ENCODE measurements around the gene ITPA. TPM values are rescaled to one million over a fixed set of nuclear protein-coding genes. Genes with fewer than 3 reads are reported as not detected.

ITPA gene
- total and polyA plus RNA-seq, 9 donors, result 43.5 to 52.5 (median 48.3) TPM

DNA sequence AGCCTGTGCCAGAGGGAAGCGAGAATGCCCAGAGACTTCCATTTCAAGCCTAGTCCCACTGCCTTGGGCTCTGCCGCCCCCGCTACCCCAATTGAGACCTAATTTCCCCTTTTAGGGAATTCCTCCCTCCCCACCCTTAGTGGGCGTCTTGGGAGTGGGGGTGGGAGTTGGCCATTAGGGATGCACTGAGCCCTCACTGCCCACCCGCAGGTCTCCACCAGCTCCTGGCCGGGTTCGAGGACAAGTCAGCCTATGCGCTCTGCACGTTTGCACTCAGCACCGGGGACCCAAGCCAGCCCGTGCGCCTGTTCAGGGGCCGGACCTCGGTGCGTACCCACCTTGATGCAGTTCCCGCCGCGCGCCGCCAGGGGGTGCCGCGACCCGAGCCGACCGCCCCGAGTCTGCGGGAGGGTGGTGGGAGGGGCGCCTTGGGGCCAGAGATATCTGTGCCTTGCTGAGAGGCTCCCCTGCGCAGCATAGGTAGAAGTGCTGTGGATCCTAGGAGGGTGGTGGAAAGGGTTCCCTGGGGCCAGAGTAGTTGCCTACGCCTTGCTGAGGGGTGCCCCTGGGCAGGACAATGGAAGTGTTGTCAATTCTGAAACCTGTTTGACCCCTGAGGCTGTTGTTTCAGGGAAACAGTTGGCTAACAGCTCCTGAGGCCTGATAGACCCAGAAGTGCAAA lies 9.2 kb downstream of the ITPA start:
- no peaks in the 10 kb centered on the region for H3K9me3 ChIP-seq (replicated peaks; ENCODE audit: control insufficient read depth, low read depth, low read length)
- peaks cover 12% of the 10 kb centered on the region for H3K4me1 ChIP-seq (ENCODE audit: control insufficient read depth, insufficient read depth, low read length)
- no peak overlapping the region for H3K4me3 ChIP-seq (ENCODE audit: low read length)
- H3K27ac ChIP-seq (ENCODE audit: low read length), result no peak overlapping the region
- DNase-seq, result no peak
- H3K36me3 ChIP-seq (ENCODE audit: control insufficient read depth, insufficient read depth, low read length), result peaks cover 43% of the 10 kb centered on the region
- H3K27me3 ChIP-seq (ENCODE audit: control insufficient read depth, insufficient read depth, low read length), result no peaks in the 10 kb centered on the region
- 14% methylated on average over 23 of the region's 30 CpGs for WGBS (ENCODE audit: insufficient coverage)

DNA sequence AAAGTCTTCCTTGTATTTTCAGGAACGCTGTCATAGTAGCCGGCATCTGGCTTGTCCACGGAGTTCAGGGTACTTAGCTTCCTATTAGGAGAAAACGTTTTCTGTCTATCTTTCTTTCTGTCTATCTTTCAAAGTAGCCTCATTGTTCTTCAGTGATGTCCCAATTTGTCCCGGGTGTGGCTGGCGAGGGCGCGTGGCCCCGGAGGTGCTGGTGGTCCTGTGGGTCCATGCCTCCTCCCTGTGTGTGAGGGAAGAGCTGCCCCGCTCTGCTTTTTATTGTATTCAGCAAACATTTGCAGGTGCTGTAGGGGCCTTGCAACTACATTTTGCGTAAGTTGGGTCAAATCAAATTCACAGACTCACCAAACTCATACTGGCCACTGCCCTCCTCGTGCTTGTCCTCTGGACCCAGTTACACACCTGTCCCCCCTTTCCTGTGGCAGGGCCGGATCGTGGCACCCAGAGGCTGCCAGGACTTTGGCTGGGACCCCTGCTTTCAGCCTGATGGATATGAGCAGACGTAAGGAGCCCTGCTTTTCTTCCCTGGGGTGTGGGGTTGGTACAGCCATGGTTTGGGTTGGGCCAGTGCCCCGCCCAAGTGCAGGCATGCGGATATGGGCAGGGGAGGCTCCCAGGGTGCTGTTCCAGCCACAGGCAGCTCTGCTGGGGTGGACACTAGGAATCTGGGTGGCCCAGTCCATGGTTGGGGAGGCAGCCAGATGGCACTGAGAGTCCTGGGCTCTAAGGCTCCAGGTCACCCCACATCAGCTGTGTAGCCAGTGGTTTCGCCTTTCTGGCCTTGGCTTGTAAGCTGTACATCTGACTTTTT lies 12.3 kb downstream of the ITPA start:
- 93% methylated on average over 7 of the region's 18 CpGs for WGBS (ENCODE audit: insufficient coverage)
- H3K4me3 ChIP-seq (ENCODE audit: low read length), result no peak overlapping the region
- no peaks in the 10 kb centered on the region for H3K27me3 ChIP-seq (ENCODE audit: control insufficient read depth, insufficient read depth, low read length)
- peaks cover 16% of the 10 kb centered on the region for H3K4me1 ChIP-seq (ENCODE audit: control insufficient read depth, insufficient read depth, low read length)
- H3K36me3 ChIP-seq (ENCODE audit: control insufficient read depth, insufficient read depth, low read length), result peaks cover 38% of the 10 kb centered on the region
- no peak overlapping the region for H3K27ac ChIP-seq (ENCODE audit: low read length)
- DNase-seq, result no peak
- H3K9me3 ChIP-seq (replicated peaks; ENCODE audit: control insufficient read depth, low read depth, low read length), result no peaks in the 10 kb centered on the region

DNA sequence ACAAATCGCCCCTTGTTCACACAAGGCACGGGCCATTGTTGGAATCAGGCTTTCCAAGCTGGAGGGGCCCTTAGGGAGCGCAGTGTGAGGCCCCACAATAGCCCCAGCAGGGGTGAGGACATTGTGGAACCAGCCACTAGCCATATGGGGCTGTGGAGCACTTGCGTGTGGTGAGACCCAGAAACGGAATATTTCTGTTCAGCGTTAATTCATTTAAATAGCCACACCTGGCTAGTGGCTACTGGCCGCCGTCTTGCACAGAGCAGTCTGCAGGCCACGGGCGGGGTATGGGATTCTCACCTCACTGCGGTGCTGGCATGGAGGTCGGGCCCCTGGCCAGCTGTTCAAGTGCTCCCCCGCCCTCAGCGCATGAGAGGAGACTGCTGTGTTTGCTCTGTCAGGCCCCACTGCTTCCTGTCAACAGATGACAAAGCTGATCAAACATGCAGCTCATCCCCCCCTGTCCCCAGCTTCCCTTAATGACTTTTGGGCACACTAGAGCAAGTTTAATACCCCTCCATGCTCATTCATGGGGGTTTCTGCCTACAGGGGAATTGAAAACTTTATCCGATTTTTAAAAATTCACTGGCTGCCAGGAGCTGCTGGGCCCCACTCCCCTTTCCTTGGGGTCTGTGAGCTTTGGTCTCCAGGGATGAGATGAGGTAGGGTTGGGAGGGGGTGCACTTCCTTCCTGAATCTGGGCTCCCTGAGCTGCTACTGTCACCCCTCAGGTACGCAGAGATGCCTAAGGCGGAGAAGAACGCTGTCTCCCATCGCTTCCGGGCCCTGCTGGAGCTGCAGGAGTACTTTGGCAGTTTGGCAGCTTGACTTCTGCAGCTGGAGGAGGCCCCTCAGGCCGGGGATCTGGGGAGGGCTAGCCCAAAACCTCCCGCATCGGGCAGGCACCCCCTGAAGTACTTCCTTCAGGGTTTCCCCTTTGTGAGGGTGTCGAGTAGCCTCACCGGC lies 13.6 kb downstream of the ITPA start:
- peak overlapping the region; percentile 20 for H3K27ac ChIP-seq (ENCODE audit: low read length)
- DNase-seq, result no peak

DNA sequence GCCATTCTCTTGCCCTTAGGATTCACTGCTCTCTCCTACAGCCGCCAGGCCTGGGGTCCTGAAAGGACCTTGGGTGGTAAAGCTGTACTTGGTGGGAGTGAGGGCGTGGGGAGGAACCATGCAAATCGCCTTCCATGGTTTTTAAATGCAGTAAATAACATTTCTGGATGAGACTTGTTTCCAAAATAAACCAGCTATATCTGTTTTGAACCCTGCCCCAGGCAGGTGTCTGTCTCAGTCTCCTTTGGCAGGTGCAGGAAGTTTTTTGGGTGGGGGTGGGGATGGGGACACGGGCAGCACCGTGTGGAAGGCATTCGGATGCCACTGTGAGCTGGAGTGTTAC lies 14.3 kb downstream of the ITPA start:
- 79% methylated on average over 3 of the region's 6 CpGs for WGBS (ENCODE audit: insufficient coverage)
- DNase-seq, result no peak
- Histone ChIP-seq H3K4me3 (ENCODE audit: low read length) (no peak overlapping the region), H3K36me3 (ENCODE audit: control insufficient read depth, insufficient read depth, low read length) (peaks cover 38% of the 10 kb centered on the region), H3K4me1 (ENCODE audit: control insufficient read depth, insufficient read depth, low read length) (peaks cover 16% of the 10 kb centered on the region), H3K27ac (ENCODE audit: low read length) (no peak overlapping the region), H3K9me3 (replicated peaks; ENCODE audit: control insufficient read depth, low read depth, low read length) (no peaks in the 10 kb centered on the region), H3K27me3 (ENCODE audit: control insufficient read depth, insufficient read depth, low read length) (no peaks in the 10 kb centered on the region)

More for the DNA sequence above, 13.6 kb downstream of the ITPA start:
- H3K36me3 ChIP-seq (ENCODE audit: control insufficient read depth, insufficient read depth, low read length), result peaks cover 42% of the 10 kb centered on the region
- 48% methylated on average over 21 of the region's 25 CpGs for WGBS (ENCODE audit: insufficient coverage)
- H3K27me3 ChIP-seq (ENCODE audit: control insufficient read depth, insufficient read depth, low read length), result no peaks in the 10 kb centered on the region
- no peaks in the 10 kb centered on the region for H3K9me3 ChIP-seq (replicated peaks; ENCODE audit: control insufficient read depth, low read depth, low read length)
- H3K4me1 ChIP-seq (ENCODE audit: control insufficient read depth, insufficient read depth, low read length), result peaks cover 16% of the 10 kb centered on the region
- H3K4me3 ChIP-seq (ENCODE audit: low read length), result no peak overlapping the region

DNA sequence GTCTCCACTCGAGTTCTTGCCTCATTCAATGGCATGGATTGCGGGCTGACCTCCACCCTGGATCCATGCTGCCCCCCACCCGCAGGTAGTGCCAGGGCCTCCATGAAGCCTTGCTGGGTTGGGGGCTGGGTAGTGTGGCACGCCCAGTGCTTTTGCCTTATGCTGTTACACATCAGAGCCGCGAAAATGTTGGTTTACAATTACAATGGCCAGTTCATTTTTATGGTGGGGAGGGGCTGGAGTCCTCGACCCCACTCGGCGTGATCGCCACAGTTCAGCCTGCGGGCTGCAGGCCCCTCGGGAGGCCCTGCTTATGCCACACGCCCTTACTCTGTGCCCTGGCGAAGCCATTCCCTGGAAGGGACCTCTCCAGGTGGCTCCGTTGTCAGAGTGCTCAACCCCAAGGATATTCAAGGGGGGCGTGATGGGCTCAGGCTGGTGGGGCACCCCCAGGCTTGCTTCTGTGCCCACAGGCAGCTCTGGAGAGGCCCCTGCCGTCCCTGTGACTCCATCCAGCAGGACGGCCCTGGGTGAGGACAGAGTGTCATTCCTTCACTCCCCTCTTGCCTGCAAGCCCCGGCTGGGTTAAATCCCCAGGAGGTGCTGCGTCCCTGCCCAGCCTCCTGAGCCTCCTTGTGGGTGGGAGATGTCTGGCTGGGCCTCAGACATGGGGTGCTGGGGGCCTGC lies 14.8 kb downstream of the ITPA start:
- H3K4me3 ChIP-seq (ENCODE audit: low read length), result no peak overlapping the region
- no peaks in the 10 kb centered on the region for H3K27me3 ChIP-seq (ENCODE audit: control insufficient read depth, insufficient read depth, low read length)
- H3K27ac ChIP-seq (ENCODE audit: low read length), result no peak overlapping the region
- H3K4me1 ChIP-seq (ENCODE audit: control insufficient read depth, insufficient read depth, low read length), result peaks cover 16% of the 10 kb centered on the region
- no peaks in the 10 kb centered on the region for H3K9me3 ChIP-seq (replicated peaks; ENCODE audit: control insufficient read depth, low read depth, low read length)
- 82% methylated on average over 16 of the region's 20 CpGs for WGBS (ENCODE audit: insufficient coverage)
- no peak for DNase-seq
- H3K36me3 ChIP-seq (ENCODE audit: control insufficient read depth, insufficient read depth, low read length), result peaks cover 35% of the 10 kb centered on the region

DNA sequence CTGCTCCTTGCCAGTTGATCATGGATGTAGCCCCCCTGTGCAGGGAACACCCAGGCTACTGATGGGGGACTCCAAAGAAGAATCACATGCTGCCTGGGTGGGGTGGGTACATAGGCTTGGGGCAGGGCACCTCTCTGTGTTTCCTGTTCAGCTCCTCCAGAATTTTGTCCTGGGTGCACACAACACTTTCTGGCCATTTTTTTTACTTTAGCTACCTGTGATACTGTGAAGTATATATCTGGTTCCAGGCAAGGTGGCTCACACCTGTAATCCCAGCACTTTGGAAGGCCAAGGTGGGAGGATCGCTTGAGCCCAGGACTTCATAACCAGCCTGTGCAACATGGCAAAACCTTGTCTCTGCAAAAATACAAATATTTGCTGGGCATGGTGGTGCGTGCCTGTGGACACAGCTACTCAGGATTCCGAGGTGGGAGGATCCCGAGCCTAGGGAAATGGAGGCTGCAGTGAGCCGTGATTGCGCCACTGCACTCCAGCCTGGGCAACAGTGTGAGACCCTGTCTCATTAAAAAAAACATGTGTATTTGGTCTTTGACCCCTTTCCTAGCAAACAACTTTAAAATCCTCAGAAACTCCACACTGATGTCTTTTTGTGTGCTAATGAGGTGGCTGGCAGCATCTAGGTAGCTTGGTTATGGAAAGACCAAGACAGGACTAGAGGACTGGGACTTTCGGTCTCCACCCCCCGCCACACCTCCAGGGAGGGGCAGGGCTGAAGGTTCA lies 15.6 kb downstream of the ITPA start:
- Histone ChIP-seq H3K27ac (ENCODE audit: low read length) (no peak overlapping the region), H3K4me1 (ENCODE audit: control insufficient read depth, insufficient read depth, low read length) (peaks cover 16% of the 10 kb centered on the region), H3K9me3 (replicated peaks; ENCODE audit: control insufficient read depth, low read depth, low read length) (no peaks in the 10 kb centered on the region), H3K27me3 (ENCODE audit: control insufficient read depth, insufficient read depth, low read length) (no peaks in the 10 kb centered on the region), H3K4me3 (ENCODE audit: low read length) (no peak overlapping the region), H3K36me3 (ENCODE audit: control insufficient read depth, insufficient read depth, low read length) (peaks cover 32% of the 10 kb centered on the region)
- DNase-seq, result no peak
- whole genome bisulfite sequencing (ENCODE audit: insufficient coverage), result 97% methylated on average over 5 of the region's 8 CpGs

DNA sequence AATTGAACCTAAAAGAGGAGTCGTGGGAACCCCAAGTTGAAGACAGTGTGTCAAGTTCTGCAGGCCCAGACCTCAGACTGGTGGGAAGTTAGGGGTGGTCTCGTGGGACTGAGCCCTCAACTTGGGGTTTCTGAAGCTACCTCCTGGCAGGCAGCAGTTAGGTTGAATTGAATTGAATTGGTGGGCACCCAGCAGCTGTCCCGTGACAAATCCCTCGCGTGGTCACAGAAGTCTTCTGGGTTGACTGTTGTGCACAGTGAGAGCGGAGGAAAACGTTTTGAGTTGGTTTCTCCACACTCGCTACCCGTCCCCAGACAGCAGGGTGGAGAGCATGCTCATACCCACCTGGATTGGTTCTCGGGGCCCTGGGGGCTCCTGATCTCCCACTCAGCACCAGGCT lies 16.8 kb downstream of the ITPA start:
- Histone ChIP-seq H3K4me3 (ENCODE audit: low read length) (no peak overlapping the region), H3K9me3 (replicated peaks; ENCODE audit: control insufficient read depth, low read depth, low read length) (no peaks in the 10 kb centered on the region), H3K27me3 (ENCODE audit: control insufficient read depth, insufficient read depth, low read length) (no peaks in the 10 kb centered on the region), H3K27ac (ENCODE audit: low read length) (no peak overlapping the region), H3K4me1 (ENCODE audit: control insufficient read depth, insufficient read depth, low read length) (peaks cover 16% of the 10 kb centered on the region), H3K36me3 (ENCODE audit: control insufficient read depth, insufficient read depth, low read length) (peaks cover 32% of the 10 kb centered on the region)
- WGBS (ENCODE audit: insufficient coverage), result 79% methylated on average over 2 of the region's 10 CpGs
- no peak for DNase-seq

DNA sequence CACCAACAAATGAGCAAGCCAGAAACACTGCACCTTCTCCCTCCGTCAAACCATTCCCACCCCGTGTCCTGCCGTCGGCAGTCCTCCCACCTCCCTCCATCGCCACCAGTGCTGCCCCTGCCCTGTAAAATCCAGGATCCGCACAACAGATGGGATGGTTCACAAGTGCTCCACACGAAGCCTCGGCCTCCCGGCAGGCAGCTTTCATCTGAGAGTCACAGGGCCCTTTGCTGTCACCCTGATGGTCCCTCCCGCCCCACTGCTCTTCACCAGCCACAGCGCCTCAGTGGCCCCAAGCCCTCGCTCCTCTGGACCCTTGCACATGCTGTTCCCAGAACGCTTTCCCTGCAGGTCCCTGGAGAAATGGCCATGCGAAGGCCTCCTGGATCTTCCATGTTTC lies 17.6 kb downstream of the ITPA start:
- 89% methylated on average over 14 of the region's 14 CpGs for WGBS (ENCODE audit: insufficient coverage)

DNA sequence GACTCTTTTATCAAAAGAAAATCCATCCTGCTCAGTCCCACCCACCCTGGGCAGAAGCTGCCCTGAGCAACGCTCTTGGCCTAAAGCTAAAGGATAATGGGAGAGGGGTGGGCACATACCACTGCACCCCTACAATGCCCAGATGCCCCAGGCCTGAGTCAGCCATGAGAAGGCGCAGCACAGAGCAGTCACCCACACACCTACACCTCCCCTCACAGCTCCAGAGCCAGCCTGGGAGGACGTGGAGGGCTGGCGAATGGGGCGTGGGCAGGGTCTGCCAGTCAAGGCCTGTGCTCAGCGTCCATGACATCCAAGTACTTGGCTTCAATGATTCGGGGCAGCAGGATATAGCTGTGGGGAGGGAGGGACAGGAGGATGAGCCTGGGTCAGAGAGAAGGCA lies 18.2 kb downstream of the ITPA start:
- Histone ChIP-seq H3K27ac (ENCODE audit: low read length) (no peak overlapping the region), H3K36me3 (ENCODE audit: control insufficient read depth, insufficient read depth, low read length) (peaks cover 28% of the 10 kb centered on the region), H3K4me1 (ENCODE audit: control insufficient read depth, insufficient read depth, low read length) (peaks cover 14% of the 10 kb centered on the region), H3K9me3 (replicated peaks; ENCODE audit: control insufficient read depth, low read depth, low read length) (no peaks in the 10 kb centered on the region), H3K4me3 (ENCODE audit: low read length) (no peak overlapping the region), H3K27me3 (ENCODE audit: control insufficient read depth, insufficient read depth, low read length) (no peaks in the 10 kb centered on the region)
- 40% methylated on average over 1 of the region's 7 CpGs for WGBS (ENCODE audit: insufficient coverage)
- DNase-seq, result no peak

More for the DNA sequence above, 17.6 kb downstream of the ITPA start:
- Histone ChIP-seq H3K36me3 (ENCODE audit: control insufficient read depth, insufficient read depth, low read length) (peaks cover 29% of the 10 kb centered on the region), H3K27ac (ENCODE audit: low read length) (no peak overlapping the region), H3K4me1 (ENCODE audit: control insufficient read depth, insufficient read depth, low read length) (peaks cover 16% of the 10 kb centered on the region), H3K27me3 (ENCODE audit: control insufficient read depth, insufficient read depth, low read length) (no peaks in the 10 kb centered on the region), H3K4me3 (ENCODE audit: low read length) (no peak overlapping the region), H3K9me3 (replicated peaks; ENCODE audit: control insufficient read depth, low read depth, low read length) (no peaks in the 10 kb centered on the region)
- no peak for DNase-seq

All from muscle of leg (tissue), 11 donors.